Measurements from ENCODE around the gene LSP1. TPM values are rescaled to one million over a fixed set of nuclear protein-coding genes. Genes with fewer than 3 reads are reported as not detected.
A peak's percentile ranks its signal among the peaks of the same experiment; 100 is the strongest.
"Not testable (repeated sequence)": the region's sequence is repeated elsewhere in the genome, so short reads cannot be mapped to it uniquely, and the experiment has no call there.

The LSP1 gene
- total and polyA plus RNA-seq, 2 experiments from 2014 or later, result 29.9 to 47.0 TPM

DNA sequence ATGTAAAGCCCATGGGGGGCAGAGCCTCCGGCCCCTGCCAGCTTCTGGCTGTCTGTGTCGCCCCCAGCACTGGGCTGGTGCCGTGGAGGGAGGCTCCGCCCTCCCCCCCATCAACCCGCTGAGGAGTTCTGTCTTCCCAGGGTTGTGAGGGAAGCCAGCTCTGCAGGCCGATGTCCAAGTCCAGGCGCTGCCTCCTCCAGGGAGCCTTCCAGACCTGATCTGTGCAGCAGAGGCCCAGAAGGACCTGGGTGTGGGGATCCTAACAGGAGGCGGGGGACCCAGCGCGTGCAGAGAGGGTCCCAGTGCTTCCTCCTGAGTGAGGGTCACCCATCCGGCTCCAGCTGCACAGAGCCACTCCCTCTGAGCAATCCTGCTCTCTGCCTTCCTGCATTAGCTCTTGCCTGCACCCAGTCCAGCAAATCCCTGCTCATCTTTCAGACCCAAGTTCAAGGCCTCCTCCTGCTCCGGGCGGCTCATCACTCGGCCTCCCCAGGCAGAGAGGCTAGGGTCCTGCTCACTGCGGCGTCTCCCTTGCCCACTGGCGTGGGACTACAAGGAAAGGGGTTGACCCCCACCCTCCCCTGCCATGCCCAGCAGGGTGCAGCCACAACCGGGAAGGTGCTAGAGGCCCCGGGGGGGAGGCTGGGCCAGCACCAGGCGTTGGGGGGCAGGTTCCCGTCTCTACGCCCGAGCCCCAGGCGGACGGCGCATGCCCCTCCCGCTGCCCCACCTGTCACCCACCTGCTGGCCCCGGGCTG, 22.4 kb downstream of the LSP1 start:
- Histone ChIP-seq H3K4me2 (peak overlapping the region; percentile 73), H3K36me3 (replicated peaks; ENCODE audit: insufficient read depth, low read depth) (no peaks in the 10 kb centered on the region), H4K20me1 (ENCODE audit: insufficient read depth, poor library complexity, severe bottlenecking) (no peaks in the 10 kb centered on the region), H3K27ac (peak overlapping the region; percentile 99), H2AFZ (no peak overlapping the region), H3K9me2 (replicated peaks; ENCODE audit: insufficient read depth) (no peaks in the 10 kb centered on the region), H3K9me3 (ENCODE audit: low read depth) (no peaks in the 10 kb centered on the region), H3K27me3 (no peaks in the 10 kb centered on the region), H3K4me1 (ENCODE audit: insufficient read depth) (peaks cover 42% of the 10 kb centered on the region), H3K79me2 (no peaks in the 10 kb centered on the region), H3K4me3 (no peak overlapping the region)
- WGBS (ENCODE audit: low lambda C conversion rate, missing lambda C conversion rate), result 74% methylated on average over 17 of the region's 28 CpGs
- DNase-seq (ENCODE audit: low spot score), result no peak
- TF ChIP-seq EZH2 (IDR thresholded peaks at IDR 0.05; ENCODE audit: borderline replicate concordance) (no peak), EZH2phosphoT487 (IDR thresholded peaks at IDR 0.05; ENCODE audit: low read depth, severe bottlenecking, unreplicated experiment) (no peak)
- TF ChIP-seq, protein P1, sequence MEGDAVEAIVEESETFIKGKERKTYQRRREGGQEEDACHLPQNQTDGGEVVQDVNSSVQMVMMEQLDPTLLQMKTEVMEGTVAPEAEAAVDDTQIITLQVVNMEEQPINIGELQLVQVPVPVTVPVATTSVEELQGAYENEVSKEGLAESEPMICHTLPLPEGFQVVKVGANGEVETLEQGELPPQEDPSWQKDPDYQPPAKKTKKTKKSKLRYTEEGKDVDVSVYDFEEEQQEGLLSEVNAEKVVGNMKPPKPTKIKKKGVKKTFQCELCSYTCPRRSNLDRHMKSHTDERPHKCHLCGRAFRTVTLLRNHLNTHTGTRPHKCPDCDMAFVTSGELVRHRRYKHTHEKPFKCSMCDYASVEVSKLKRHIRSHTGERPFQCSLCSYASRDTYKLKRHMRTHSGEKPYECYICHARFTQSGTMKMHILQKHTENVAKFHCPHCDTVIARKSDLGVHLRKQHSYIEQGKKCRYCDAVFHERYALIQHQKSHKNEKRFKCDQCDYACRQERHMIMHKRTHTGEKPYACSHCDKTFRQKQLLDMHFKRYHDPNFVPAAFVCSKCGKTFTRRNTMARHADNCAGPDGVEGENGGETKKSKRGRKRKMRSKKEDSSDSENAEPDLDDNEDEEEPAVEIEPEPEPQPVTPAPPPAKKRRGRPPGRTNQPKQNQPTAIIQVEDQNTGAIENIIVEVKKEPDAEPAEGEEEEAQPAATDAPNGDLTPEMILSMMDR (IDR thresholded peaks at IDR 0.05; ENCODE audit: poor library complexity), result no peak

DNA sequence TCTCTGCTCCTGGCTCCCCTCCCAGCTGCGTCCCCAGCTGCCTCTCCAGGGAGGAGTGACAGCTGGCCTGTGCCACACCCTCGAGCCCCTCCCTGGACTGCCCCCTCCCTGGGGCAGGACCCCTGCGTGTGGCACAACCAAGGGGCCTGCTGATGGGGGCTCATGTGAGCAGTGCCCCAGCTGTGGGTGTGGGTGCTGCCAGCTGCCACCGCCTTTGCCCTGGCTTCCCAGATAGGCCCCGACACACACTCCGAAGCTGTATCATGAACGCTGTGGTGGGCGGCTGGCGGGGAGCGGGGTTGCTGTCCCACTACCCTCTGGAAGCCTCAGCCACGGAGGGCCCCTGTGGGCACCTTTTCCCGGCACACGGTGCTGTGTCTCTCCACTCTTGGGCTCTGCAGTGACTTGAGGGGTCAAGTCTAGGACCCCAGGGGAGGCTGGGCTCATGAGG, 23.0 kb downstream of the LSP1 start:
- DNase-seq (ENCODE audit: low spot score), result not testable (repeated sequence)
- H3K27ac ChIP-seq, result peak overlapping the region; percentile 99
- 78% methylated on average over 12 of the region's 13 CpGs for WGBS (ENCODE audit: low lambda C conversion rate, missing lambda C conversion rate)

DNA sequence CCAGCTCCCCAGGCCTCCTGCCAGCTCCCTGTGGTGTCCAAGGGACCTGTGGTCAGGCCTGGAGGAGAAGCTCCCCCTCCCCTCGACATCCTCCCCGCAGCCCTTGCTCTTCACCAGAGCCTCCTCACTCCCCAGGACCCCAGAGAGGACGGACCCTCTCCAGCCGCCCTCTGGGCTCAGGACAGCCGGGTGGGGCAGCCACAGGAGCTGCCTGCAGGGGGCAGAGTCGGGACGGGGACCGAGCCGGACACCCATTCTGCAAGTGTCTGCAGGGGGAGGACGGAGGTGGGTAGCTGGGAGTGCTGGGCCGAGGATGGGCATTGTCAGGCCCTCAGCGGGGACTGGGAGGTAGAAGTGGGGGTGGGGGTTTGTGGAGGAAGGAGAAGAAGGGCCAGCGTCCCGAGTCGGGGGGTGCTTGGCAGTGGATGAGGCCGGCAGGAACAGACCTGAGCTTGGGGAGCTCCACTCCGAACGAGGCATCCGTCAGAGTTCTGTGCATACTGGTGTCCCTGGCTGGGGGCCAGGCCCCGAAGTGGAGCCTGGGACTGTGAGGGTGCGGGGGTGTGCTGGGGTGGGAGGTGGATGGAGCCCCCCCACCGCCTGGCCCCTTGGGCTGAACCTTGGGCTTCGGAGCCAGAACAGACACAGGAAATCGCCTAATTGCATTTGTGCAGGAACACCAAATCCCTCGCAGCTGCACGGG, 23.6 kb downstream of the LSP1 start:
- H3K27me3 ChIP-seq, result no peaks in the 10 kb centered on the region
- H4K20me1 ChIP-seq (ENCODE audit: insufficient read depth, poor library complexity, severe bottlenecking), result no peaks in the 10 kb centered on the region
- H3K4me2 ChIP-seq, result peak overlapping the region; percentile 73
- H3K9me3 ChIP-seq (ENCODE audit: low read depth), result no peaks in the 10 kb centered on the region
- no peaks in the 10 kb centered on the region for H3K79me2 ChIP-seq
- no peak overlapping the region for H2AFZ ChIP-seq
- H3K36me3 ChIP-seq (replicated peaks; ENCODE audit: insufficient read depth, low read depth), result no peaks in the 10 kb centered on the region
- WGBS (ENCODE audit: low lambda C conversion rate, missing lambda C conversion rate), result 51% methylated on average over 11 of the region's 26 CpGs
- peaks cover 50% of the 10 kb centered on the region for H3K4me1 ChIP-seq (ENCODE audit: insufficient read depth)
- H3K4me3 ChIP-seq, result no peak overlapping the region
- no peaks in the 10 kb centered on the region for H3K9me2 ChIP-seq (replicated peaks; ENCODE audit: insufficient read depth)
- TF ChIP-seq, protein P1 (IDR thresholded peaks at IDR 0.05; ENCODE audit: poor library complexity), result peak; percentile 56
- no peak for TF ChIP-seq EZH2 (IDR thresholded peaks at IDR 0.05; ENCODE audit: borderline replicate concordance)
- DNase-seq (ENCODE audit: low spot score), result peak; percentile 79
- peak overlapping the region; percentile 99 for H3K27ac ChIP-seq

More for the DNA sequence above, 23.0 kb downstream of the LSP1 start:
- H3K4me1 ChIP-seq (ENCODE audit: insufficient read depth), result peaks cover 46% of the 10 kb centered on the region
- H2AFZ ChIP-seq; H3K9me3 ChIP-seq (ENCODE audit: low read depth); H3K9me2 ChIP-seq (replicated peaks; ENCODE audit: insufficient read depth); H3K79me2 ChIP-seq; H4K20me1 ChIP-seq (ENCODE audit: insufficient read depth, poor library complexity, severe bottlenecking); H3K27me3 ChIP-seq; H3K36me3 ChIP-seq (replicated peaks; ENCODE audit: insufficient read depth, low read depth); H3K4me3 ChIP-seq: not testable (repeated sequence)
- peak overlapping the region; percentile 73 for H3K4me2 ChIP-seq
